Esophagus muscularis mucosa (tissue), 4 donors: Measurements from ENCODE around the gene SV2B.

Experiments
- EP300 ChIP-seq: sonication (generic); formaldehyde crosslinking; IDR thresholded peaks from one replicate; pipeline ENCODE4 v1.6.1; 2017; ENCODE audit warnings: antibody characterized with exemption
- POLR2A ChIP-seq: fragments of 450-650 bp; IDR thresholded peaks from one replicate; pipeline ENCODE4 v1.6.1; 2017; ENCODE audit warnings: antibody characterized with exemption, moderate library complexity, mild to moderate bottlenecking, low read depth
- TF ChIP-seq, protein P1 (sequence below), 3 experiments: fragments of 200-600 bp in 2 of 3; fragments of 450-650 bp in 1 of 3; sonication (generic) in 2 of 3; IDR thresholded peaks; one replicate each; pipeline ENCODE4 v1.5.1; 2017 to 2019; ENCODE audit warnings: antibody characterized with exemption in 3 of 3, mild to moderate bottlenecking in 2 of 3, moderate library complexity in 1 of 3

DNA sequence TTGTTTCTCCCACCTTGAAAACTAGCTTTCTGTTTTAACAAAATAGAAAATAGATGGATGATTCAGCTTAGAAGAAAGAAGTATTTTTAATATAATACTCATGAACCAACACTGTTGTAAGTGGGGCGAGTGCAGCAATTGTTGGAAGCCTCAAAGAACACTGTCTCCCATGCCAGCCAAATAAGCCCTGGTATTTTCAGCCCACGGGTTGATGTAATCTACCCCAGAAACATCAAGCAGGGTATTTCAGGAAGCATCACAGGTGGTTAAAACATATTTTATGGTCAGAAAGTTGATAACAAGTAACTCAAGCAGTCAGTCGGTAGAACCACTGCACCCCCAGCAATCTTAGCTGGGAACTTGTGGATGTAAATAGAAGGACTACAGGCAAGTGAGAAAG lies 115.9 kb downstream of the SV2B start:
- TF ChIP-seq, protein P1, sequence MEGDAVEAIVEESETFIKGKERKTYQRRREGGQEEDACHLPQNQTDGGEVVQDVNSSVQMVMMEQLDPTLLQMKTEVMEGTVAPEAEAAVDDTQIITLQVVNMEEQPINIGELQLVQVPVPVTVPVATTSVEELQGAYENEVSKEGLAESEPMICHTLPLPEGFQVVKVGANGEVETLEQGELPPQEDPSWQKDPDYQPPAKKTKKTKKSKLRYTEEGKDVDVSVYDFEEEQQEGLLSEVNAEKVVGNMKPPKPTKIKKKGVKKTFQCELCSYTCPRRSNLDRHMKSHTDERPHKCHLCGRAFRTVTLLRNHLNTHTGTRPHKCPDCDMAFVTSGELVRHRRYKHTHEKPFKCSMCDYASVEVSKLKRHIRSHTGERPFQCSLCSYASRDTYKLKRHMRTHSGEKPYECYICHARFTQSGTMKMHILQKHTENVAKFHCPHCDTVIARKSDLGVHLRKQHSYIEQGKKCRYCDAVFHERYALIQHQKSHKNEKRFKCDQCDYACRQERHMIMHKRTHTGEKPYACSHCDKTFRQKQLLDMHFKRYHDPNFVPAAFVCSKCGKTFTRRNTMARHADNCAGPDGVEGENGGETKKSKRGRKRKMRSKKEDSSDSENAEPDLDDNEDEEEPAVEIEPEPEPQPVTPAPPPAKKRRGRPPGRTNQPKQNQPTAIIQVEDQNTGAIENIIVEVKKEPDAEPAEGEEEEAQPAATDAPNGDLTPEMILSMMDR (IDR thresholded peaks at IDR 0.05) = no peak
- TF ChIP-seq EP300 = no peak
- no peak for TF ChIP-seq POLR2A
